Measurements from ENCODE around the gene ELP2. TPM values are rescaled to one million over a fixed set of nuclear protein-coding genes. Genes with fewer than 3 reads are reported as not detected.

Gene ELP2
- total and polyA plus RNA-seq, 2 of the 8 experiments (the other 6 are each of a cell fraction or from before 2014, with no cell fraction given): 55.8 to 165 TPM

DNA sequence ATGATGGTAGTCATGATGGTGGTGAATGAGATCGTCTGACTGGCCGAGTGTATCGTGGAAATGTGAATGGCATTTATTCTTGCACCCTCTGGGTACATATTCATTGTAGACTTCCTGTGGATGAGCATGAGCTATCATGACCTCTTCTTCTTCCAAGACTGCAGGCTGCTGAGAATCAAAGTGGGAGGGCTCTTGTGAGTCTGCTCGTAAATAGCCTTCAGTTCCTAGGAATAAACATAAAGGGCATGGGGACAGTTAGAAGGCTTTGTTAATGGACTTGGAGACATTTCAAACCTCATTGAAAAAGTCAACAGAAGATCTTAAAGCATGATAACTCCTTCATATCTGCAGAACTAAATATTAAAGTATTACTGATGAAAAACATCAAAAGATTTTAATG is 15.4 kb upstream of the ELP2 start:
- Histone ChIP-seq H2BK120ac (replicated peaks; ENCODE audit: low read depth, low read length) (no peak overlapping the region), H2BK20ac (ENCODE audit: low read length) (no peak overlapping the region), H3K27me3 (replicated peaks in 1 of 4; ENCODE audit: control insufficient read depth in 3 of 4, extremely low read depth in 1 of 4, insufficient read depth in 3 of 4, low read length in 3 of 4) (no peaks in the 10 kb centered on the region), H3K4me3 (ENCODE audit: extremely low read depth in 1 of 4, insufficient read depth in 2 of 4, low read depth in 3 of 4, low read length in 4 of 4) (no peak overlapping the region), H4K91ac (replicated peaks; ENCODE audit: insufficient read length, low read length) (no peak overlapping the region), H3K9ac (replicated peaks in 1 of 4; ENCODE audit: extremely low read depth in 1 of 4, low read depth in 3 of 4, low read length in 3 of 4) (no peak overlapping the region), H4K5ac (ENCODE audit: insufficient read length, low read depth, low read length) (no peak overlapping the region), H4K20me1 (replicated peaks in 1 of 2; ENCODE audit: control insufficient read depth in 1 of 2, insufficient read depth in 2 of 2, low read length in 2 of 2) (peaks cover 0 to 2% of the 10 kb centered on the region in 2 experiments), H4K8ac (ENCODE audit: extremely low read depth, insufficient read depth, low read length) (no peak overlapping the region), H2AK5ac (ENCODE audit: low read depth, low read length) (no peak overlapping the region), H3K79me1 (ENCODE audit: low read depth, low read length) (no peaks in the 10 kb centered on the region; the same call in 1 of the 2 replicates), H2AFZ (ENCODE audit: low read length) (no peak overlapping the region), H2BK5ac (ENCODE audit: low read depth, low read length) (no peak overlapping the region), H3K18ac (ENCODE audit: extremely low read depth, low read length) (no peak overlapping the region), H3K4me1 (replicated peaks in 1 of 4; ENCODE audit: control insufficient read depth in 3 of 4, insufficient read depth in 4 of 4, low read length in 3 of 4) (no peaks in the 10 kb centered on the region), H3K9me3 (ENCODE audit: insufficient read depth in 2 of 2, low read depth in 1 of 2, low read length in 1 of 2) (no peaks in the 10 kb centered on the region), H3K4ac (replicated peaks; ENCODE audit: insufficient read length, low read depth, low read length) (no peak overlapping the region), H3K79me2 (ENCODE audit: control insufficient read depth in 1 of 2, insufficient read depth in 2 of 2, low read length in 2 of 2) (no peaks in the 10 kb centered on the region), H3K27ac (ENCODE audit: low read depth, low read length) (no peak overlapping the region), H3K4me2 (ENCODE audit: insufficient read depth in 1 of 2, low read depth in 2 of 2, low read length in 2 of 2) (no peak overlapping the region), H3K14ac (ENCODE audit: insufficient read length) (no peak overlapping the region), H2BK12ac (ENCODE audit: low read depth, low read length) (no peak overlapping the region), H2BK15ac (ENCODE audit: low read length) (no peak overlapping the region), H3K23ac (ENCODE audit: insufficient read length) (no peak overlapping the region), H3K56ac (replicated peaks; ENCODE audit: insufficient read length, low read depth, low read length) (no peak overlapping the region), H3K23me2 (ENCODE audit: low read depth, low read length) (no peaks in the 10 kb centered on the region), H3K36me3 (ENCODE audit: control insufficient read depth in 2 of 4, insufficient read depth in 4 of 4, low read length in 3 of 4) (peaks cover 12 to 64% (median 40%) of the 10 kb centered on the region in 4 experiments)
- FAIRE-seq (no peak), DNase-seq (ENCODE audit: low read depth in 1 of 2, low spot score in 2 of 2) (no peak)
- ChIA-PET CTCF (ENCODE audit: partially characterized antibody) (interaction anchor here (0.6 to 1.0 kb wide), 2 partner anchors 11 to 141 kb away, joined by 3 read pairs; no protein-coding TSS in a partner anchor), POLR2A (ENCODE audit: partially characterized antibody) (interaction anchor here (0.6 kb wide), 1 partner anchor 25 kb away, joined by 3 read pairs; no protein-coding TSS in a partner anchor)
- TF ChIP-seq E2F6 (IDR thresholded peaks at IDR 0.05): no peak
- no peak for TF ChIP-seq GTF2F1 (IDR thresholded peaks at IDR 0.05; ENCODE audit: borderline replicate concordance, low read depth, low read length)
- TF ChIP-seq RXRA (IDR thresholded peaks at IDR 0.05; ENCODE audit: insufficient read depth, low read depth, low read length): no peak
- no peak for TF ChIP-seq CBX5 (IDR thresholded peaks at IDR 0.05; ENCODE audit: low read depth, low read length)
- no peak for TF ChIP-seq ASH2L (IDR thresholded peaks at IDR 0.05; ENCODE audit: low read length)
- no peak for TF ChIP-seq SRF (IDR thresholded peaks at IDR 0.05; ENCODE audit: low read depth, low read length)
- TF ChIP-seq HDAC2 (IDR thresholded peaks at IDR 0.05; ENCODE audit: borderline replicate concordance in 1 of 2, low read depth in 2 of 2, low read length in 2 of 2): no peak
- no peak for TF ChIP-seq MAFK (IDR thresholded peaks at IDR 0.05; ENCODE audit: low read depth, low read length)
- WGBS, 2 experiments (ENCODE audit: extremely low coverage in 1 of 2, insufficient coverage in 1 of 2, insufficient read length in 1 of 2, insufficient replicate concordance in 2 of 2, low coverage in 1 of 2, low lambda C conversion rate in 2 of 2, missing lambda C conversion rate in 1 of 2): 97% methylated on average over 4 of the region's 4 CpGs; no CpG with 5 or more reads in 1 of the 2 experiments
